Measurements from ENCODE around the gene ST3GAL3. TPM values are rescaled to one million over a fixed set of nuclear protein-coding genes. Genes with fewer than 3 reads are reported as not detected.

The ST3GAL3 gene
- total RNA-seq, 2 experiments from 2014 or later = 15.8 to 20.9 TPM

DNA sequence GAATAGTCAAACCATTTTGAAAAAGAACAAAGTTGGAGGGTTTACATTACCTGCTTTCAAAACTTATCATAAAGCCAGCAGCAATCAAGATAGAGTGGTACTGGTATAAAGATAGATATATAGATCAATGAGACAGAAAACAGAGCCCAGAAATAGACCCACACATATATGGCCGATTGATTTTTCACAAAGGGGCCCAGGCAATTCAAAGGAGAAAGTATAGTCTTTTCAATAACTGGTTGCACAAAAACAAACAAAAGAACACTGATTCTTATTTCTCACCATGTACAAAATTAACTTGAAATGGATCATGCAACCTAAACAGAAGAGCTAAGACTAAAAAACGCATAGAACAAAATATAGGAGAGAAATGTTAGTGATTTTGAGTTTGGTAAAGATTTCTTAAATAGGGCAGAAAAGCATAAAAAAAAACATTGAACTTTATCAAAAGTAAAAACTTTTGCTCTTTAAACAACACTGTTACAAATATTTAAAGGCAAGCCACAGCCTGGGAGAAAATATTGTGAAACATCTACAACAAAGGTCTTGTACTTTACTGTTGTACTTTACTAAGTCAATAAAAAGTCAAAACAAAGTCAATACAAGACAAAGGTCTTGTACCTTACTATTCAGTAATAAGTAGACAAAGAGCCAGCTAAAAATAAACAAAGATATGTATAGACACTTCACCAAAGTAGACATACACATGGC lies 50.2 kb downstream of the ST3GAL3 start:
- DNase-seq (no peak), ATAC-seq (no peak)
- ChIA-PET POLR2A (no interaction called here), CTCF (no interaction called here)
- Mint-ChIP-seq H3K4me3 (no peak overlapping the region), H3K27me3 (no peaks in the 10 kb centered on the region), H3K27ac (no peak overlapping the region), H3K4me1 (peaks cover 3% of the 10 kb centered on the region), H3K36me3 (ENCODE audit: low read depth) (no peaks in the 10 kb centered on the region), H3K9me3 (ENCODE audit: low read depth) (no peaks in the 10 kb centered on the region)
- intact Hi-C loops (cut with DNase I, micrococcal nuclease) = no loop called here

- ATAC-seq = no peak
- Mint-ChIP-seq H3K36me3 (ENCODE audit: low read depth) (no peaks in the 10 kb centered on the region), H3K4me1 (no peaks in the 10 kb centered on the region), H3K9me3 (ENCODE audit: low read depth) (no peaks in the 10 kb centered on the region), H3K27me3 (no peaks in the 10 kb centered on the region), H3K4me3 (no peak overlapping the region), H3K27ac (no peak overlapping the region)
- intact Hi-C loops (cut with DNase I, micrococcal nuclease) = loop anchor here in 1 of 2 experiments (10.0 kb wide), 1 partner anchor 274 kb away; the partner anchor contains the start of gene SLC6A9
- no peak for DNase-seq
- POLR2A ChIA-PET = no interaction called here
- CTCF ChIA-PET = interaction anchor here (0.6 to 1.0 kb wide), 5 partner anchors 18 to 459 kb away, joined by 3 to 4 read pairs (median 3); no protein-coding TSS in a partner anchor
Measured at GRCh38 chr1:43760745-43761317, 53.5 kb downstream of the ST3GAL3 start.

- H3K27ac Mint-ChIP-seq = no peak overlapping the region
- H3K4me3 Mint-ChIP-seq = no peak overlapping the region
- ATAC-seq (peak; percentile 90), DNase-seq (peak; percentile 59)
- H3K4me1 Mint-ChIP-seq = no peaks in the 10 kb centered on the region
- intact Hi-C loops (cut with DNase I, micrococcal nuclease) = loop anchor here (1.0 to 10.0 kb wide), 6 partner anchors 171 to 284 kb away; partner anchors contain the start of genes IPO13 (in 1 of the 2) and SLC6A9 (in 1 of the 2)
- POLR2A ChIA-PET = no interaction called here
- no peaks in the 10 kb centered on the region for H3K9me3 Mint-ChIP-seq (ENCODE audit: low read depth)
- no peaks in the 10 kb centered on the region for H3K36me3 Mint-ChIP-seq (ENCODE audit: low read depth)
- CTCF ChIA-PET = interaction anchor here (0.6 to 5.4 kb wide), 41 partner anchors 9 to 536 kb away, joined by 3 to 136 read pairs (median 4); partner anchors contain the start of genes ARTN, IPO13, KDM4A and ST3GAL3
- no peaks in the 10 kb centered on the region for H3K27me3 Mint-ChIP-seq
Measured at GRCh38 chr1:43763497-43763973, 56.2 kb downstream of the ST3GAL3 start.

- H3K4me1 Mint-ChIP-seq = peaks cover 5% of the 10 kb centered on the region
- H3K27me3 Mint-ChIP-seq = no peaks in the 10 kb centered on the region
- H3K9me3 Mint-ChIP-seq (ENCODE audit: low read depth) = no peaks in the 10 kb centered on the region
- POLR2A ChIA-PET = no interaction called here
- CTCF ChIA-PET = interaction anchor here (0.7 to 5.4 kb wide), 16 partner anchors 9 to 292 kb away, joined by 3 to 136 read pairs (median 4); partner anchors contain the start of genes ARTN, IPO13 and KDM4A
- ATAC-seq (no peak), DNase-seq (no peak)
- H3K27ac Mint-ChIP-seq = no peak overlapping the region
- intact Hi-C loops (cut with DNase I, micrococcal nuclease) = loop anchor here in 1 of 2 experiments (10.0 kb wide), 1 partner anchor 270 kb away; the partner anchor contains the start of gene SLC6A9
- H3K4me3 Mint-ChIP-seq = no peak overlapping the region
- H3K36me3 Mint-ChIP-seq (ENCODE audit: low read depth) = no peaks in the 10 kb centered on the region
Measured at GRCh38 chr1:43764581-43764980, 57.2 kb downstream of the ST3GAL3 start.

DNA sequence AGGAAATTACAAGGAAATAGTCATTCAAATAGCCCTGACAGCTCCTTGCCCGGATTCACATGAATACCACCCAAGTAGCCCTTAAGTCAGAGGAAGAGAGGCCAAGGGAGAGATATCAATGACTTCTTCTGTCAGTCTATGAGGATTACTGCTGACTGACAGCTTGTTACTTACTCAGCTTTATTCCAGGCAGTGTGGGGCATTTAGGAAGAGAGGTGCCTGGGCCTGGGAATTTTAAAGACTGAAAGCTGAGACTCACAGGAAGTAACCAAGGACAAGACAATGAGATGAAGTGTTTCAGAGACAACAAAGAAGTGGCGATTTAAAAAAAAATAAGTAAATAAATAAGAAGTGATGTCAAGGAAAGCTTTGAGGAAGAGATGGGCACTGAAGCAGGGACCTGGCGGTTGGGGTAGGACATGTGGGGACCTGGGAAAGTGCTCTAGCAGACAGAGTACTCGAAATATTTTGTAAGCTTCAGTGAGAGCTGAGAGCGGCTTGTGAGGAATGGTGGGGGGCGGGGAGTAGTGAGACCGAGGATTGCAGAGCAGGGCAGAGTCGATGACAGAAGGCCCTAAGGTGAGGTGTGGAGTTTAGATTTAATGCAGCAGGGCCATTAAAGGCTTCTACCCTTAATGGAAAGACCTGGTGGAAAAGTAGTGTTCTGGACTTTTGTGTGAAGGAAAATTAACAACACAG lies 58.9 kb downstream of the ST3GAL3 start:
- CTCF ChIA-PET = interaction anchor here (0.7 to 5.4 kb wide), 3 partner anchors 168 to 232 kb away, joined by 3 to 136 read pairs (median 3); partner anchors contain the start of gene ARTN
- POLR2A ChIA-PET = no interaction called here

DNA sequence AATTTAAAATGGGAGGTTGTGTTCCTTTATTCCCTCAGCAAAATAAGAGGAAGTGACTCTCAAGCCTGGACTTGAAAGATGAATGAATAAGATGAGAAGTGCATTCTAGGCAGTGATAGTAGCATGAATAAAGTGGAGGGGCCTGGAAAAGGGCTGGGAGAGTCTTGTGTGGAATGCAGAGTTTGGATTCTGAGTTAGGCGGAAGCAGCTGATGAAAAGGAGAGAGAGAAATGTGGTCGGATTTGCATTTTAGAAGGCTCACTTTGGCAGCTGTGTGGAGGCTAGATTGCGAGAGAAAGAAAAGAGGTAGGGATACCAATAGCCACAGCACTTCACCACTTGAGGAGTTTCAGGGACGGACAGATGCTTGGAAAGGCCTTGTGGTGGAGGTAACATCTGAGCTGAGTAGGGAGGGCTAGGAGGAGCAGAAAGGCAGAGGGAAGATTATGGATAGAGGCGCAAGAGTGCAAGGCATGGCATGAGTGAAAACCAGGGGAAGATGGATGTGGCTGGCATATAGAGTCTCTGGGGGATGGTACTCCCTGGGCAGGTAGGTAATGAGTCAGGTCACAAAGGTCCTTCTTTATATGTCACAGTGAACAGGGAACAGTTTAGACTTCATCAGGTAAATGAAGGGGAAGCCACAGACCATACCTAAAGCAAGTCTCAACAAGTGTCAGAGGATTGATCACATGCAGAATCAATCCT lies 59.6 kb downstream of the ST3GAL3 start:
- Mint-ChIP-seq H3K4me3 (no peak overlapping the region), H3K27me3 (no peaks in the 10 kb centered on the region), H3K27ac (no peak overlapping the region), H3K9me3 (ENCODE audit: low read depth) (no peaks in the 10 kb centered on the region), H3K36me3 (ENCODE audit: low read depth) (no peaks in the 10 kb centered on the region), H3K4me1 (peaks cover 5% of the 10 kb centered on the region)
- ATAC-seq = no peak
- DNase-seq = no peak
- intact Hi-C loops (cut with DNase I, micrococcal nuclease) = loop anchor here in 1 of 2 experiments (10.0 kb wide), 1 partner anchor 268 kb away; the partner anchor contains the start of gene SLC6A9
- ChIA-PET CTCF (interaction anchor here (5.4 kb wide), 1 partner anchor 167 kb away, joined by 136 read pairs; the partner anchor contains the start of gene ARTN), POLR2A (no interaction called here)

More for the DNA sequence above, 58.9 kb downstream of the ST3GAL3 start:
- intact Hi-C loops (cut with DNase I, micrococcal nuclease) = loop anchor here in 1 of 2 experiments (10.0 kb wide), 1 partner anchor 269 kb away; the partner anchor contains the start of gene SLC6A9
- H3K27me3 Mint-ChIP-seq = no peaks in the 10 kb centered on the region
- ATAC-seq (no peak), DNase-seq (no peak)
- H3K4me3 Mint-ChIP-seq = no peak overlapping the region
- no peaks in the 10 kb centered on the region for H3K9me3 Mint-ChIP-seq (ENCODE audit: low read depth)
- H3K36me3 Mint-ChIP-seq (ENCODE audit: low read depth) = no peaks in the 10 kb centered on the region
- H3K4me1 Mint-ChIP-seq = peaks cover 5% of the 10 kb centered on the region
- H3K27ac Mint-ChIP-seq = no peak overlapping the region

DNA sequence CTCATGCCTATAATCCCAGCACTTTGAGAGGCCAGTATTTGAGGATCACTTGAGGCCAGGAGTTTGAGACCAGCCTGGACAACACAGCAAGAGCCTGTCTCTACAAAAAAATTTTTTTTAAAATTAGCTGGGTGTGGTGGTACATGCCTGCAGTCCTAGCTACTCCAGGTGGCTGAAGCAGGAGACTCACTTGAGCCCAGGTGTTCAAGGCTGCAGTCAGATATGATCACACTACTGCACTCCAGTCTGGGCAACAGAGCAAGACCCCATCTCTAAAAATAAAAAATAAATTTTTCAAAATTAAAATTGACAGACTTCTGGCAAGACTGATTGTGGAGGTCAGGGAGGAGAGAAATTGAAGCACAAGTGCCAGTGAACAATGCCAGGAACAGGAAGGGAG lies 60.8 kb downstream of the ST3GAL3 start:
- Mint-ChIP-seq H3K27me3 (no peaks in the 10 kb centered on the region), H3K9me3 (ENCODE audit: low read depth) (no peaks in the 10 kb centered on the region), H3K36me3 (ENCODE audit: low read depth) (peaks cover 5% of the 10 kb centered on the region), H3K4me1 (peaks cover 5% of the 10 kb centered on the region), H3K27ac (no peak overlapping the region), H3K4me3 (no peak overlapping the region)
- no peak for ATAC-seq
- no peak for DNase-seq
- ChIA-PET POLR2A (interaction anchor here (0.6 kb wide), 1 partner anchor 290 kb away, joined by 5 read pairs; no protein-coding TSS in a partner anchor), CTCF (interaction anchor here (3.5 kb wide), 1 partner anchor 166 kb away, joined by 32 read pairs; the partner anchor contains the start of gene ARTN)
- intact Hi-C loops (cut with DNase I, micrococcal nuclease) = loop anchor here in 1 of 2 experiments (10.0 kb wide), 1 partner anchor 267 kb away; the partner anchor contains the start of gene SLC6A9

DNA sequence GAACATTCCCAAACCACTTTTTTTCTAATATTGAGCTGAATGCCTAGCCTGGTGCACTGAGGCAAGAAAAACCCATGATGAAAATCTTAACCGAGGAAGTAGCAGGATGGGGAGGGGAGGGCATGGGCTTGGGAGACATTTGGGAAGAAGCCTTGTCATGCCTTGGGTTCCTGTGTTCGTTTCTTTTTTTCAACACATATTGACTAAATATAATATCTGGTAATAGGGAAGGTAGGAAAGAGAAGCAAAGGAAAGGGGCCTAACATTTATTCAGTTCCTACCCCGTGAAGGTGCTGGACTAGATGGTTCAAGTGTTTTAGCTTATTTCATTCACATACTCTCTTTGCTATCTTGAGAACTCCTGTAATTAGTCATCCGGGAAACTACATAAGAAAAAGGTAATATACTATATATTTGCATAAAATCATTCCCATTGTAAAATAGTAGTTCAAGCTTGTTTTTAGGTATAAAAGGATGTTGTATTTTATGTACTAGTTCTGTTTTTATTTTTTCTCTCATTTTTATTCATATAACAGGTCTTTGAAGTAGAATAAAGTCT lies 62.1 kb downstream of the ST3GAL3 start:
- intact Hi-C loops (cut with DNase I, micrococcal nuclease) = loop anchor here in 1 of 2 experiments (10.0 kb wide), 1 partner anchor 265 kb away; the partner anchor contains the start of gene SLC6A9
- no peak for ATAC-seq
- peaks cover 8% of the 10 kb centered on the region for H3K36me3 Mint-ChIP-seq (ENCODE audit: low read depth)

GRCh38 chr1:43770111-43770510 lies 62.8 kb downstream of the ST3GAL3 start:
- ChIA-PET POLR2A (no interaction called here), CTCF (interaction anchor here (0.6 to 3.5 kb wide), 2 partner anchors 164 to 236 kb away, joined by 3 to 32 read pairs; partner anchors contain the start of gene ARTN)
- no peak overlapping the region for H3K27ac Mint-ChIP-seq
- no peaks in the 10 kb centered on the region for H3K9me3 Mint-ChIP-seq (ENCODE audit: low read depth)
- intact Hi-C loops (cut with DNase I, micrococcal nuclease) = no loop called here
- H3K36me3 Mint-ChIP-seq (ENCODE audit: low read depth) = peaks cover 12% of the 10 kb centered on the region
- DNase-seq (no peak), ATAC-seq (no peak)
- peaks cover 7% of the 10 kb centered on the region for H3K4me1 Mint-ChIP-seq
- H3K27me3 Mint-ChIP-seq = no peaks in the 10 kb centered on the region
- no peak overlapping the region for H3K4me3 Mint-ChIP-seq

More for the DNA sequence above, 62.1 kb downstream of the ST3GAL3 start:
- DNase-seq = no peak
- H3K4me1 Mint-ChIP-seq = peaks cover 7% of the 10 kb centered on the region
- H3K4me3 Mint-ChIP-seq = no peak overlapping the region
- no peaks in the 10 kb centered on the region for H3K27me3 Mint-ChIP-seq
- ChIA-PET CTCF (interaction anchor here (3.5 kb wide), 1 partner anchor 165 kb away, joined by 32 read pairs; the partner anchor contains the start of gene ARTN), POLR2A (no interaction called here)
- H3K27ac Mint-ChIP-seq = no peak overlapping the region
- no peaks in the 10 kb centered on the region for H3K9me3 Mint-ChIP-seq (ENCODE audit: low read depth)

GRCh38 chr1:43772978-43773377 lies 65.6 kb downstream of the ST3GAL3 start:
- ChIA-PET CTCF (interaction anchor here (0.8 to 1.4 kb wide), 2 partner anchors 9 to 10 kb away, joined by 4 read pairs; no protein-coding TSS in a partner anchor), POLR2A (no interaction called here)
- peaks cover 7% of the 10 kb centered on the region for H3K4me1 Mint-ChIP-seq
- no peaks in the 10 kb centered on the region for H3K9me3 Mint-ChIP-seq (ENCODE audit: low read depth)
- H3K27me3 Mint-ChIP-seq = no peaks in the 10 kb centered on the region
- peaks cover 28% of the 10 kb centered on the region for H3K36me3 Mint-ChIP-seq (ENCODE audit: low read depth)
- H3K27ac Mint-ChIP-seq = no peak overlapping the region
- DNase-seq (no peak), ATAC-seq (no peak)
- intact Hi-C loops (cut with DNase I, micrococcal nuclease) = no loop called here
- no peak overlapping the region for H3K4me3 Mint-ChIP-seq

Measured in activated CD4-positive, alpha-beta T cell treated with anti-CD3 and anti-CD28 coated beads for 36 hours (primary cell).